HEK293 (cell line): ENCODE measurements around the gene TMEM19.

Experiments
- CTCF ChIA-PET: fragments of 350-600 bp; formaldehyde crosslinking; extraction: SDS; loops from one replicate; lab custom pipeline; 2021; ENCODE audit warnings: antibody characterized with exemption; lab: Yijun Ruan, JAX
- POLR2A ChIA-PET: fragments of 300-600 bp; formaldehyde crosslinking; extraction: SDS; loops from one replicate; lab custom pipeline; 2020; ENCODE audit warnings: antibody characterized with exemption, inconsistent platforms; lab: Yijun Ruan, JAX
- H3K27ac ChIP-seq: fragments of 200-500 bp; sonication (Bioruptor generic); 2 replicates; pipeline ENCODE4 v1.5.1; 2014; ENCODE audit warnings: low read depth, low read length, control low read depth, inconsistent platforms; ENCODE audit errors: extremely low read depth
- H3K36me3 ChIP-seq, 2 experiments: fragments of 200-500 bp in 1 of 2; sonication (Bioruptor generic) in 1 of 2; 1 replicate in 1 of 2; 2 replicates in 1 of 2; pipeline ENCODE4 v1.5.1; 2014 to 2017; ENCODE audit warnings: inconsistent platforms in 2 of 2, low read length in 2 of 2; ENCODE audit not compliant: control insufficient read depth in 2 of 2, insufficient read depth in 1 of 2
- H3K4me1 ChIP-seq: fragments of 200-500 bp; sonication (Bioruptor generic); 2 replicates; pipeline ENCODE4 v1.5.1; 2014; ENCODE audit warnings: mild to moderate bottlenecking, low read length, inconsistent platforms; ENCODE audit not compliant: control insufficient read depth, insufficient read depth
- H3K4me3 ChIP-seq: 2 replicates; pipeline ENCODE4 v1.5.1; 2011; ENCODE audit warnings: low read depth, mild to moderate bottlenecking, control low read depth, low read length, moderate library complexity
- H3K9me3 ChIP-seq: fragments of 200-500 bp; sonication (Bioruptor generic); 2 replicates; pipeline ENCODE4 v1.5.1; 2014; ENCODE audit warnings: low read depth, low read length, inconsistent platforms; ENCODE audit not compliant: control insufficient read depth, insufficient read depth
- GLIS2 ChIP-seq: fragments of 450-650 bp; formaldehyde crosslinking; IDR thresholded peaks from 2 replicates; pipeline ENCODE4 v1.5.1; 2016; ENCODE audit warnings: missing biosample characterization, missing genetic modification characterization
- KLF16 ChIP-seq: fragments of 450-650 bp; formaldehyde crosslinking; IDR thresholded peaks from 2 replicates; pipeline ENCODE4 v1.5.1; 2017; ENCODE audit warnings: missing biosample characterization, missing genetic modification characterization
- KLF8 ChIP-seq: fragments of 450-650 bp; formaldehyde crosslinking; IDR thresholded peaks from 2 replicates; pipeline ENCODE4 v1.5.1; 2016; ENCODE audit warnings: missing biosample characterization, missing genetic modification characterization
- MYNN ChIP-seq: fragments of 450-650 bp; formaldehyde crosslinking; IDR thresholded peaks from 2 replicates; pipeline ENCODE4 v1.5.1; 2016; ENCODE audit warnings: missing biosample characterization, missing genetic modification characterization, borderline replicate concordance
- OVOL3 ChIP-seq: fragments of 450-650 bp; formaldehyde crosslinking; IDR thresholded peaks from 2 replicates; pipeline ENCODE4 v1.5.1; 2016; ENCODE audit warnings: missing biosample characterization, missing genetic modification characterization
- PRDM1 ChIP-seq: fragments of 450-650 bp; formaldehyde crosslinking; IDR thresholded peaks from 2 replicates; pipeline ENCODE4; 2016; ENCODE audit warnings: missing biosample characterization, missing genetic modification characterization
- PRDM4 ChIP-seq: fragments of 450-650 bp; formaldehyde crosslinking; IDR thresholded peaks from 2 replicates; pipeline ENCODE4 v1.5.1; 2017; ENCODE audit warnings: missing biosample characterization, missing genetic modification characterization
- RBAK ChIP-seq: fragments of 450-650 bp; formaldehyde crosslinking; IDR thresholded peaks from 2 replicates; pipeline ENCODE4 v1.5.1; 2016; ENCODE audit warnings: missing biosample characterization, missing genetic modification characterization
- TCF7L2 ChIP-seq: IDR thresholded peaks from 2 replicates; pipeline ENCODE4 v1.6.1; 2011; ENCODE audit warnings: low read depth, mild to moderate bottlenecking, inconsistent platforms, low read length, moderate library complexity, borderline replicate concordance
- YY2 ChIP-seq: fragments of 450-650 bp; formaldehyde crosslinking; IDR thresholded peaks from 2 replicates; pipeline ENCODE4 v1.5.1; 2016; ENCODE audit warnings: missing biosample characterization, missing genetic modification characterization
- ZFHX2 ChIP-seq: fragments of 450-650 bp; formaldehyde crosslinking; conservative IDR thresholded peaks from 2 replicates; pipeline ENCODE4 v1.5.1; 2016; ENCODE audit warnings: missing biosample characterization, missing genetic modification characterization
- ZFP37 ChIP-seq: fragments of 450-650 bp; formaldehyde crosslinking; IDR thresholded peaks from 2 replicates; pipeline ENCODE4 v1.5.1; 2016; ENCODE audit warnings: missing biosample characterization, missing genetic modification characterization
- ZNF133 ChIP-seq: fragments of 450-650 bp; formaldehyde crosslinking; IDR thresholded peaks from 2 replicates; pipeline ENCODE4 v1.5.1; 2016; ENCODE audit warnings: missing biosample characterization, missing genetic modification characterization
- ZNF138 ChIP-seq: fragments of 450-650 bp; formaldehyde crosslinking; IDR thresholded peaks from 2 replicates; pipeline ENCODE4 v1.5.1; 2016; ENCODE audit warnings: missing biosample characterization, missing genetic modification characterization, borderline replicate concordance
- ZNF184 ChIP-seq: fragments of 450-650 bp; IDR thresholded peaks from 2 replicates; pipeline ENCODE4 v1.5.1; 2018; ENCODE audit warnings: missing biosample characterization, mild to moderate bottlenecking, missing genetic modification characterization
- ZNF266 ChIP-seq: fragments of 450-650 bp; formaldehyde crosslinking; IDR thresholded peaks from 2 replicates; pipeline ENCODE4 v1.5.1; 2016; ENCODE audit warnings: missing biosample characterization, missing genetic modification characterization, low read depth
- ZNF292 ChIP-seq: fragments of 450-650 bp; formaldehyde crosslinking; IDR thresholded peaks from 2 replicates; pipeline ENCODE4 v1.5.1; 2016; ENCODE audit warnings: low read depth, missing biosample characterization, missing genetic modification characterization, borderline replicate concordance
- ZNF335 ChIP-seq: fragments of 450-650 bp; formaldehyde crosslinking; conservative IDR thresholded peaks from 2 replicates; pipeline ENCODE4 v1.5.1; 2016; ENCODE audit warnings: missing biosample characterization, missing genetic modification characterization
- ZNF341 ChIP-seq: fragments of 450-650 bp; formaldehyde crosslinking; IDR thresholded peaks from 2 replicates; pipeline ENCODE4; 2016; ENCODE audit warnings: low read depth, missing biosample characterization, missing genetic modification characterization
- ZNF501 ChIP-seq: fragments of 450-650 bp; formaldehyde crosslinking; IDR thresholded peaks from 2 replicates; pipeline ENCODE4 v1.5.1; 2016; ENCODE audit warnings: missing biosample characterization, missing genetic modification characterization
- ZNF513 ChIP-seq: fragments of 450-650 bp; IDR thresholded peaks from 2 replicates; pipeline ENCODE4 v1.5.1; 2018; ENCODE audit warnings: missing biosample characterization, missing genetic modification characterization
- ZNF560 ChIP-seq: fragments of 450-650 bp; formaldehyde crosslinking; IDR thresholded peaks from 2 replicates; pipeline ENCODE4 v1.5.1; 2017; ENCODE audit warnings: missing biosample characterization, missing genetic modification characterization, borderline replicate concordance
- ZNF561 ChIP-seq: fragments of 450-650 bp; IDR thresholded peaks from 2 replicates; pipeline ENCODE4 v1.5.1; 2018; ENCODE audit warnings: missing biosample characterization, missing genetic modification characterization, borderline replicate concordance
- ZNF585B ChIP-seq: fragments of 450-650 bp; formaldehyde crosslinking; IDR thresholded peaks from 2 replicates; pipeline ENCODE4 v1.5.1; 2016; ENCODE audit warnings: missing biosample characterization, missing genetic modification characterization
- ZNF626 ChIP-seq: fragments of 450-650 bp; sonication (Bioruptor Pico); formaldehyde crosslinking; IDR thresholded peaks from 2 replicates; pipeline ENCODE4 v1.5.1; 2018; ENCODE audit warnings: missing biosample characterization, missing genetic modification characterization, inconsistent platforms
- ZNF629 ChIP-seq: fragments of 450-650 bp; formaldehyde crosslinking; IDR thresholded peaks from 2 replicates; pipeline ENCODE4 v1.5.1; 2017; ENCODE audit warnings: missing biosample characterization, missing genetic modification characterization
- ZNF692 ChIP-seq: fragments of 450-650 bp; formaldehyde crosslinking; IDR thresholded peaks from 2 replicates; pipeline ENCODE4 v1.5.1; 2016; ENCODE audit warnings: missing biosample characterization, missing genetic modification characterization
- ZNF747 ChIP-seq: fragments of 450-650 bp; formaldehyde crosslinking; IDR thresholded peaks from 2 replicates; pipeline ENCODE4 v1.5.1; 2016; ENCODE audit warnings: missing biosample characterization, missing genetic modification characterization
- ZNF791 ChIP-seq: fragments of 450-650 bp; formaldehyde crosslinking; IDR thresholded peaks from 2 replicates; pipeline ENCODE4 v1.5.1; 2016; ENCODE audit warnings: missing biosample characterization, missing genetic modification characterization
- ZNF792 ChIP-seq: fragments of 450-650 bp; formaldehyde crosslinking; IDR thresholded peaks from 2 replicates; pipeline ENCODE4 v1.5.1; 2016; ENCODE audit warnings: missing biosample characterization, missing genetic modification characterization
- ZSCAN30 ChIP-seq: fragments of 450-650 bp; IDR thresholded peaks from 2 replicates; pipeline ENCODE4 v1.5.1; 2018; ENCODE audit warnings: missing biosample characterization, mild to moderate bottlenecking, missing genetic modification characterization, moderate library complexity
- TF ChIP-seq, protein P1 (sequence below): fragments of 450-650 bp; formaldehyde crosslinking; IDR thresholded peaks from 2 replicates; pipeline ENCODE4 v1.5.1; 2017; ENCODE audit warnings: missing biosample characterization, missing genetic modification characterization

Gene TMEM19

DNA sequence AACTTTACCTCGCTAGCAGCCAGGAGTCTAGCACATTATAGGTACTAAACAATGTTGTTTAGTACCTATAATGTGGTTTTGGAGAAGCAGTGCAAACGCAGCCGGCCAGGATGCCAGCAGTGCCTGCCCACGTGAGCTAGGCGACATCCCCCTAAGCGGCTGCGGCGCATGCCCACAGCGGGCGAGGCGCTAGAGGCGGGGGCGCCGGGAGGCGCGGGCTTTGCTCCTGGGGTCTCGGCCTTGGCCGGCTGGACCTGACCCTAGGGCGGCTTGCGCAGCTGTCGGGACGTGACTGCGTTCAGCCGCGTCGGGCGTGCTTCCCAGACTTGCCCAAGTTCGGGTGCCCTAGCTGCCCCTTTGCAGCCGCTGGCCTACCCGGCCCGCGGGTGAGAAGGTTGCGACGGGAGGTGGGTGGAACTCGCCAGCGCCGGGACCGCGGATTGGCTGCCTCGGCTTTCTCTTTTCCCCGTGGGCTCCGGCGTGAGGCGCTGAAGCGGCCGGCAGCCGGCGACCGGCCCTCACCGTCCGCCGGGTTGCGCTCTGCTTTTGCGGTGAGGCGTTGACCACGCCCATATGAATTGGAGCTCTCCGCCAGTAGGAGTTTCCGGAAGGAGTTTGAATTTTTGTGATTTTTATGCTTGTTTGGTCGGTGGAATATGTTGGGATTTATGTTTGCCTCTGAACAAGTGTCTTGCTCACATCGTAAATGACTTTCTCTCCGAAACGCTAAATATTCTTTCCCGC lies at the start of gene TMEM19:
TMEM19 (plus strand) TSS at position 169 of the 744 bp plus-strand sequence. CDS start 599 bp downstream, outside the sequence.
- Histone ChIP-seq H3K4me1 (no peaks in the 10 kb centered on the region), H3K27ac (peak within 1 kb of the TSS; percentile 83), H3K4me3 (peak within 1 kb of the TSS; percentile 97), H3K9me3 (no peaks in the 10 kb centered on the region), H3K36me3 (peaks cover 2 to 5% of the 10 kb centered on the region in 2 experiments; a peak in 2 of 3 replicates)
- CTCF ChIA-PET = interaction anchor here (0.8 to 4.1 kb wide), 7 partner anchors 10 to 331 kb away, joined by 3 to 17 read pairs (median 3); no protein-coding TSS in a partner anchor
- POLR2A ChIA-PET = interaction anchor here (1.3 to 5.1 kb wide), 10 partner anchors 9 to 68 kb away, joined by 4 to 90 read pairs (median 8); partner anchors contain the start of genes RAB21, THAP2 and ZFC3H1
- no peak for TF ChIP-seq ZNF791 (tag by site-specific recombination)
- TF ChIP-seq ZNF266 (tag by site-specific recombination) = no peak
- TF ChIP-seq, protein P1, sequence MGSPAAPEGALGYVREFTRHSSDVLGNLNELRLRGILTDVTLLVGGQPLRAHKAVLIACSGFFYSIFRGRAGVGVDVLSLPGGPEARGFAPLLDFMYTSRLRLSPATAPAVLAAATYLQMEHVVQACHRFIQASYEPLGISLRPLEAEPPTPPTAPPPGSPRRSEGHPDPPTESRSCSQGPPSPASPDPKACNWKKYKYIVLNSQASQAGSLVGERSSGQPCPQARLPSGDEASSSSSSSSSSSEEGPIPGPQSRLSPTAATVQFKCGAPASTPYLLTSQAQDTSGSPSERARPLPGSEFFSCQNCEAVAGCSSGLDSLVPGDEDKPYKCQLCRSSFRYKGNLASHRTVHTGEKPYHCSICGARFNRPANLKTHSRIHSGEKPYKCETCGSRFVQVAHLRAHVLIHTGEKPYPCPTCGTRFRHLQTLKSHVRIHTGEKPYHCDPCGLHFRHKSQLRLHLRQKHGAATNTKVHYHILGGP (tag by site-specific recombination) = no peak
- peak; percentile 82 for TF ChIP-seq GLIS2 (tag by site-specific recombination)
- no peak for TF ChIP-seq ZNF184
- peak; percentile 83; the same call in 1 of the 2 replicates for TF ChIP-seq ZNF501 (tag by site-specific recombination)
- no peak for TF ChIP-seq YY2 (tag by site-specific recombination)
- TF ChIP-seq MYNN (tag by site-specific recombination) = no peak; the same call in 1 of the 2 replicates
- TF ChIP-seq TCF7L2 = no peak
- no peak for TF ChIP-seq ZNF513 (tag by site-specific recombination)
- no peak for TF ChIP-seq PRDM1
- peak; percentile 32; the same call in 1 of the 2 replicates for TF ChIP-seq ZNF341 (tag by site-specific recombination)
- TF ChIP-seq ZNF585B = no peak
- peak; percentile 62; the same call in 1 of the 2 replicates for TF ChIP-seq ZNF692 (tag by site-specific recombination)
- peak; percentile 68; the same call in 1 of the 2 replicates for TF ChIP-seq KLF8
- no peak for TF ChIP-seq ZNF292
- no peak for TF ChIP-seq ZNF747 (tag by site-specific recombination)
- TF ChIP-seq PRDM4 (tag by site-specific recombination) = 0 out of 2 replicates have a peak, but pooled peaks have one; percentile 24
- 0 out of 2 replicates have a peak, but pooled peaks have one; percentile 29 for TF ChIP-seq OVOL3 (tag by site-specific recombination)
- peak; percentile 81 for TF ChIP-seq ZNF335
- TF ChIP-seq ZNF629 (tag by site-specific recombination) = no peak
- no peak for TF ChIP-seq ZNF626 (tag by site-specific recombination)
- peak; percentile 74 for TF ChIP-seq ZFHX2
- peak; percentile 81 for TF ChIP-seq ZSCAN30 (tag by site-specific recombination)
- TF ChIP-seq ZNF560 (tag by site-specific recombination) = no peak
- no peak for TF ChIP-seq ZNF792 (tag by site-specific recombination)
- peak; percentile 59; the same call in 1 of the 2 replicates for TF ChIP-seq KLF16 (tag by site-specific recombination)
- TF ChIP-seq ZNF138 (tag by site-specific recombination) = no peak
- peak; percentile 87; the same call in 1 of the 2 replicates for TF ChIP-seq ZNF561 (tag by site-specific recombination)
- no peak for TF ChIP-seq ZNF133
- no peak for TF ChIP-seq RBAK (tag by site-specific recombination)
- 0 out of 2 replicates have a peak, but pooled peaks have one; percentile 37 for TF ChIP-seq ZFP37
